GM10847 (cell line): Measurements from ENCODE around the gene AHCYL2.

Source experiments
- POLR2A ChIP-seq: IDR thresholded peaks from 2 replicates; pipeline ENCODE4 v1.6.1; 2011; ENCODE audit not compliant: insufficient read length; ENCODE audit errors: extremely low read depth

AHCYL2 gene

DNA sequence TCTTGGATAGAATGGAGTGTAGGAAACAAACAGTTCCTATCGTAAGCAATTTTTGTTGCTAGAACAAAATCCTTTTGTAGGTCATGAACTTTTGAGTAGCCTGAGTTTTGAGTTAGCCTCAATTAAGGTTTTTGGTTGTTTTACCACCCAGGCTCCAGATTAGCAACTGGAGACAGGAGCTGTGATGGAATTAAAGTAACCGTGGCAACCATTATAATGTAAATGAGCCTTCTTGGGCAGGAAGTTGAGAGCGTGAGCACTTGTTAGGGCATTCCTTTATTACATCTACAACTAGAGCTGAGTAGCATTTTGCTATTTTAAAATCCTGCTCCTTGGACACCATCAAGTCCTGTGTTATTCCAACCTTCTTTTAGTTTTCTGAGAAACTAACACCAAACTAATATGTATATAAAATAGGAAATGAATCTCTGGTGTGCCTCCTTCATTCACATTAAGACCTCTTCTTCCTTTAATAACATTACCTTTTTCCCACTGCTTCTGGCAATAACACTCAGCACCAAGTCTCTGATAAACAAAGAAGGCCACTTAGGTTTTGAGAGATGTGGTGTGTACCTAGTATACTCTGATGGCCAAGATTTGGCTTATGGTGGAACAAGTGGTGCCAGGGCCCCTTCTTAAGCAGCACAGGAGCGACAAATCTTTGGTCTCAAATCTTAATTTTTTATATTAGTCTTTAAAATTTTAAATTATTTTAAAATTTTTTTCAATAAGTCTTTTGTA lies 34.0 kb downstream of the AHCYL2 start:
- no peak for TF ChIP-seq POLR2A

DNA sequence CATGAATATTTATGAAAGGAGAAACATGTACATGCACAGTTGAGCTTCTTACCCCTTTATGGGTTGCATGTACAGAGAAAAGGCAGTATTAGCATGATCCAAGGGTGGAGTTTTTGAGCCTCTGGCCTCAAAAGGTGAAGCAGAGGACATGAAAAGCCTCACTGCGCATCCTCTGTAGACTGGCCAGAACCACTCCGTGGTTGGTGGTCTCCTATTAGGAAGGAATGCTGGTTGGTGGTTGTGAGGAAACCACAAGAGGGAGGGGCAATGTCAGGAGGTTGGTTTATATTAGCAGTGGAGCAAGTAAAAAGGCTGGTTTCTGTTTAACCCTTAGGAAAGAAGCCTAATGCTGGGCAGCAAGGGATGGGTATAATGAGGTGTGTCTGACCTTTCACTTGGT lies 37.5 kb downstream of the AHCYL2 start:
- TF ChIP-seq POLR2A: no peak

DNA sequence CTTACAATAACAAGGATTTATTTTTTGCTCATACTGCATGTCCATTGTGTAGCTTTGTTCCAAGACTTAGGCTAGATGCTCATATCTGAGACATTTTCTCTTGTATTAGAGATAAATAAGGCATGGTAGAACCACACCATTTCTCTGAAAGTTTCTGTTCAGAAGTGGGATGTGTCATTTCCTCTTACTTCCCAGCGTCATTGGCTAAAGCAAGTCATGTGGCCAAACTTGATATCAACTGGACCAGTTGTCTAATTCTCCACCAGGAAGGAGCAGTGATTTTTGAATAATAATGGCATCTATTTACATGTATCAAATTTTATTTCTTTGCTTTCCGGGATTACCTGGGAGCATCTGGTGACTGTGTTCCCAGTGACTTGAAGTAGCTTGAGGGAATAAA lies 38.3 kb downstream of the AHCYL2 start:
- TF ChIP-seq POLR2A: no peak

DNA sequence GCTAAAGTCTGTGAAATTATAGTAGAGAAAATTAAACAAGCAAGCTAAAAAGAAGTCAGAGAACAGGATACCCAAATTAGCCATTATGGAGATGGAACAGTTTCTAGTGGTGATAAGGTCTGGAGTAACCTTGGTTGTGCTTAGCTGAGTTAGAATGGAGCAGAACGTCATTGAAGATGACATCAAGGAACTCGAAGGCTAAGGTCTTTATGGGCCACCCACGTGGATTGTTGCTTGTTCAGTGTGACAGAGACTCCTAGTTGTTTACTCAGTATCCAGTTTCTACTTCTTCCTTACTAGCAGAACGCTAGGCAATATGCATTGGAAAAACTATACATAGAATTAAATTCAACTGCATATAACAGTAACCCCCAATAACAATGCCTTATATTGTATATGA lies 39.7 kb downstream of the AHCYL2 start:
- TF ChIP-seq POLR2A: no peak

DNA sequence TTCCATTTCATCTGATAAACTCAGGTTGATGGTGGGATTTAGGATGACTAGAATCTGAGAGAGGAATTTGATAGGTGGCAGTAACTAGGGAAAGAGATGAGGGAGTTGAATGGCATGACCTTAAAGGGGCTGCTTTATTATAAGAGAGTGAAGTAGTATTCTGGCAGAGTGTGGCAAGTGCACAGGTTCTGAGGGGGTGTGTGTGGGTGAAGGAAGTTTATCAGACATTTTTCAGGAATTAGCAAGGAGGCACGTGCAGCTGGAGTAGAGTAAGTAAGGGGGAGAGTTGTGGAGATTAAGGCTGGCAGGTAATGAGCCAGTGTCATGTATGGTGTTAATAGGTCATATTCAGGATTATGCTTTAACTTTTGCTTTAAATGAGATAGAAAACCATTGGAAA lies 40.5 kb downstream of the AHCYL2 start:
- no peak for TF ChIP-seq POLR2A

DNA sequence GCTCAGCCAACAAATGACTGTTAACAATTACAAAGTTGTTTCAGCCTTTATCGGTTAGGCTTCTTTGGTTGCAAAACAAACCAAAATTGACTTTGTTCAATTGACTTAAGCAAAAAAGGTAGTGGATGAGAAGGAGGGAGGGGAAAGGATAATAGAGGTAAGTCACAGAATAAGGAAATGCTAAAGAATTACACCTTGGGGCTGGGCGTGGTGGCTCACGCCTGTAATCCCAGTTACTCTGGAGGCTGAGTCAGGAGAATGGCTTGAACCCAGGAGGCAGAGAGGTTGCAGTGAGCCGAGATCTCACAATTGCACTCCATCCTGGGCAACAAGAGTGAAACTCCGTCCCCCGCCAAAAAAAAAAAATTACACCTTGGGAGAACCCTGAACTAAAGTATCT lies 41.4 kb downstream of the AHCYL2 start:
- no peak for TF ChIP-seq POLR2A

DNA sequence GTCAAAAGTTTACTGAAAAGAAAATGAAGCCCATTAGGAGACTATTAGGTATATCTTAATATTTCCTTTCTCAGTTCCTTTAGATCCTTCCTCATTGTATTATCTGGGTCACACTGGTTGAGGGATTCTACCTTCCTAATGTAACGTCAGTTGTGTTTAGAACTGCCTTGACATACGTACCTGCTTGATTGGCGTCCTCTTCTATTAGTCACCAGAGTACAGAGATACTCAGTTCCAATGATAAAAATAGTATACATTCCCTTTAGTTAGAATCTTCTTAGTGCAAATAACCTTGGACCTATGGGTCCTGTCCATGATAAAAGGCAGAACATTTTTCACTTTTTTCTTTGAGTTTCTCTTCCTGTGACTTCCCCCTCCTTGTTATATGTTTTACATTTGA lies 45.2 kb downstream of the AHCYL2 start:
- TF ChIP-seq POLR2A: no peak

DNA sequence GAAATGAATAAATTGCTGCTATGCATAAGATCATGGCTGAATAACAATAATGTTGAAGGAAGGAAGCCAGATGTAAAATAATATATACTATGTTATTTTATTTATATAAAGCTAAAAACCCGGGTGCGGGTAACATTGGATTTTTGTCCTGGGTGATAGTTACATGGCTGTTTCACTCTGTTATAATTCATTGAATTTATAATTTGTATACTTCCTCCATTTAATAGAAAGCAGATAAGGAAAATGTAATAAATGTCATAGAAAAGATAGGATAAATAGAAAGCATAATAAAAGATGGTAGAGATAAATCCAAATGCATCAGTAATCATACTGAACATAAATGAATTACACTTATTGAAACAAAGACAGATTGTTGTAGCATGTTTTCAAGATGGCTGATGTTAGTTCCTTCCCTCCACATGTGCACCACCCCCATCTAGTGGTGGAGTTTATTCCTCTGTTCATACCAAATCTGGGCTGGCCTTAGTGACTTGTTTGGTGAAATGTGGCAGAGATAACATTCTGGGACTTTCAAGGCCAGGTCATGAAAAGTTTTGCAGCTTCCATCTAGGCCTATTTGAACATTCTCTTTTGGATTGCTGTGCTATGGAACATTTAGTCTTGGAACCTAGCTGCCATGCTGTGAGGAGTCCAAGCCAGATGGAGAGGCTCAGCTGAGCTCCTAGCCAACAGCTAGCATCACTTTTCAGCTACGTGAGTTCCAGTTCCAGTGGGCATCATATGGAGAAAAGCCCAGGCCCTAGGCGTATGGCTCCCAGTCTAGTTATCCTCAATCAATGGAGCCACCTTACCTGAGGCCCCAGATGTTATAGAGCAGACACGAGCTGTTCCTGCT lies 46.9 kb downstream of the AHCYL2 start:
- no peak for TF ChIP-seq POLR2A

DNA sequence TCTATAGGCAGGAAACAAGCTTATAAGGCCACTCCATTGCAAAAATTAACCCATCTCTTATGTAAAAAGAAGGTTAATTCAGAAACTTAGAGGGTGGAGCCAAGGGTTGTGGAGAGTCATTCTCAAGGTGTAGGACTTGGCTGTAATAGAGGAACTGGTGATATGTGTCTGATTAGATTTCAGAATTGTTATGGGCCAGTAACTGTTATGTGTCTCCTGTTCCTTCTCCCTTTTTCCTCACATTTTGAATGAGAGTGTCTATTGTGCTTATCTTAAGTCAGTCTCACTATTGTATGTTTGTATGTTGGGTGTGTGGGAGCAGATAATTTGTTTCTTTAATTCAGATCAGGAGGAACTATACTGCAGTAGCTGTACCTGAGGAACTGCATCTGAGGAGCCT lies 49.1 kb downstream of the AHCYL2 start:
- no peak for TF ChIP-seq POLR2A

DNA sequence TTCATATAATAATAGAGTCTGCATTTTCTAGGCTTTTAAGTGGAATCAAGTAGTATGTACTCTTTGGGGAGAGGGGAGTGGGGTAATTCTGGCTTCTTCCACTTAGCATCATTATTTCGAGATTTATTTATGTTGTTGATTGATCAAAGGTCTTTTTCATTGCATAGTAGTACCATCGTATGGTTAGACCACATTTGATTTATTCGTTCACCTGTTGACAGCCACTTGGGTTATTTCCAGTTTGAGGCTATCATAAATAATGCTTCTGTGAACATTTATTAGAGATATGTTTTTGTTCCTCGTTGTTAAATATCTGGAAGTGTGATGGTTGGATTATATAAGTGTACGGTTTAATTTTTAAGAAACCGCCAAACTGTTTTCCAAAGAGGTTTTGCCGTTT lies 52.8 kb downstream of the AHCYL2 start:
- TF ChIP-seq POLR2A: no peak

DNA sequence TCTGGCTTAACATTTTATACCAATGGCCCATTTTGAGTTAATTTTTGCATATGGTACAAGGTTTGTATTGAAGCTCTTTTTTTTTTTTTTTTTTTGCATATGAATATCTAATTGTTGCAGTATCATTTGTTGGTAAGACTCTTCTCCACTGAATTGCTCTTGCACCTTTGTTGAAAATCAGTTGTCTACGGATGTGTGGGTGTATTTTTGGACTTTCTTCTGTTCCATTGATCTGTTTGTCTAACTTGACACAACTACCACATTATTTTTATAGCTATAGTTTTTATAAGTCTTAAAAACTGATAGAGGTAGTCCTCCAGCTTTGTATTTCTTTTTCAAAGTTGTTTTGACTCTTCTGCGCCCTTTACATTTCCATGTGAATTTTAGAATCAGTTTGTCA lies 53.9 kb downstream of the AHCYL2 start:
- TF ChIP-seq POLR2A: no peak

DNA sequence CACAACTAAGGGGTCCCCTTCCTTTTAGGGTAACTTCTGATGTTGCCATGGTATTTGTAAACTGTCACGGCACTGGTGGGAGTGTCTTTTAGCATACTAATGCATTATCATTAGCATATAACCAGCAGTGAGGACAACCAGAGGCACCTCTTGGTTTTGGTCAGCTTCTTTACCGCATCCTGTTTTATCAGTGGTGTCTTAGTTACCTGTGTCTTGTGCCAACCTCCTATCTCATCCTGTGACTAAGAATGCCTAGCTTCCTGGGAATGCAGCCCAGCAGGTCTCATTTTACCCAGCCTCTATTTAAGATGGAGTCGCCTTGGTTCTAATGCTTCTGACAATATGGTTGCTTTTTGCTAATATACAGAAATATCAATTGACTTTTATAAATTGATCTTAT lies 54.9 kb downstream of the AHCYL2 start:
- no peak for TF ChIP-seq POLR2A

DNA sequence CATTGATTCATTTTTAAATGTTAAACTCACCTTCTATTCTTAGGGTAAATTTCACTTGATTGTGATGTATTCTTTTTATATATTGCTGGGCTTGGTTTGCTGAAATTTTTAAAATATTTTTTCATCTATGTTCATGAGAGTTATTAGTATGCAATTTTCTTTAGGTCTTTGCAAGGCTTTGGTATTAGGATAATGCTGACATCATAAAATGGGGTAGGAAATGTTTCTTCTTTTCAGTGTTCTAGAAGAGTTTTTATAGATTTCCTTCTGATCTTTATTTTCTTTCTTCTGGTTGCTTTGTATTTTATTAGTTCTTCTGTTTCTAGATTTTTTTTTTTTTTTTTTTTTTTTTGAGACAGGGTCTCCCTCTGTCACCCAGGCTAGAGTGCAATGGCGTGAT lies 56.3 kb downstream of the AHCYL2 start:
- TF ChIP-seq POLR2A: no peak

DNA sequence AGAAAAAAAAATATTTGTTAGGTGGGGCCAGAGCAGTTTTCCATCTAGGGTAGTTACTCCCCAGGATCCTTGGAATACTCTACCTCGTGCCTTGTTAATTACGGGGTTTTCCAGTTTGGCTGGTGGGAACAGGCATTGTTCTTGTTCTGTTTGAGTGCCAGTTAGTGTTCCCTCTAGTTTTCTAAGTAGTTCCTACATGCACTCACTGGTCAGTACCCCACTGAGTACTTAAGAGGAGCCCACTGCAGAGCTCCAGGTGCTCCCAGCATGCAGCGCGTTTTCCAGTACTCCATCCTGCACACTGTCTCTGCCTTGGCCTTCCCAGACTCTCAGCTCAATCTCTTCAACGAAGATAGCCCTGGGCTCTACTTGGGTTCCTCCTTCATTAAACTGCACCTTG lies 58.0 kb downstream of the AHCYL2 start:
- no peak for TF ChIP-seq POLR2A

DNA sequence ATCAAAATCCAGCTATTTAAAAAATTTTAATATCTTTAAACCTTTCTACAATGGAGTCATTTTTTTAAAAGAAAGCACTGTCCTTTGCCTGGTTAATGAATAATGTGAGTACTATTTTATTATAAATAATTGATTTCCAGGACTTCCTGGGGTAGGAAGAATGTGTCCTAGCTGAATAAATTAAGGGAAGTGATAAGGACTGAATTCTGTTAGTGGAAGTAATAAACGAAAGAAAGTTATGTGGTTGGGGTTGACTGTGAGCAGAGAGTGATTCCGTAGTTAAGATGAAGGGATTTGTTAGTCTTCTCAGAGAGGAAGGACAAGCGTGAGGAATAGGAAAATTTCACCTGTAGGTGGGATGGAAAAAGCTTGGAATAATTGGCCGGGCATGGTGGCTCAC lies 59.1 kb downstream of the AHCYL2 start:
- TF ChIP-seq POLR2A: no peak

DNA sequence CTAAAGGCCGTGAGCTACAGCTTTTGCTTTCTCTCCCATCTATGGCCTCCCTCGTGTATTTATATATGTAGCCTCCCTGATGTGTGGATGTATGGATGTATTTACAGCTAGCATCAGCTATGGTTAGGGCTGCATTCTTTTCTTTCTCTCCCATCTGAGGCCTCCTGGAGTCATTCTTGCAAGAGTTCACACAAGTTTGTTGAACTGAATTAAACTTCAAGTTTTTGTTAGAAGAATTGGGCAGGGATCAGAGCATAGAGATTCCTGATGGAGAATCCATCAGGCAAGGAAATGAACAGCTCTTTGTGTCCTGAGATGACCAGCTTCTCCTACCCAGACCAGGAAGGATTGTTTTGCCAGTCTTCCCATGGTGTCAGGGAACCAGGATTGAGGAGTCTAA lies 60.3 kb downstream of the AHCYL2 start:
- no peak for TF ChIP-seq POLR2A

DNA sequence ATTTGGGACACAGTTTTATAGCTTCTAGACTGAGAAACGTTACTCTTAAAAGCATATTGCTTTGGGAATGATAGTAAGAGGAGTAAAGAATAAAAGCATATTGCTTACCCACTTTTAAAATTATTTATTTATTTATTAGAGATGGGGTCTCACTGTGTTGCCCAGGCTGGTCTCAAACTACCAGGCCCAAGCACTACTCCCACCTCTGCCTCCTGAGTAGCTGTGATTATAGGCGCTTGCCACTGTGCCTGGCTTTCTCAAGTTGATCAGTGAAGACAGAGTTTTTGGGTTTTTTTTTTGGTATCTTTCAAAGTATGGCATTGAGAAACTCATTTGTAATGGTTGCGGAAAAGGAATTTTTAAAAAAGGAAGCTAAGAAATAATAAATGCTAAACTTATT lies 68.0 kb downstream of the AHCYL2 start:
- TF ChIP-seq POLR2A: no peak

DNA sequence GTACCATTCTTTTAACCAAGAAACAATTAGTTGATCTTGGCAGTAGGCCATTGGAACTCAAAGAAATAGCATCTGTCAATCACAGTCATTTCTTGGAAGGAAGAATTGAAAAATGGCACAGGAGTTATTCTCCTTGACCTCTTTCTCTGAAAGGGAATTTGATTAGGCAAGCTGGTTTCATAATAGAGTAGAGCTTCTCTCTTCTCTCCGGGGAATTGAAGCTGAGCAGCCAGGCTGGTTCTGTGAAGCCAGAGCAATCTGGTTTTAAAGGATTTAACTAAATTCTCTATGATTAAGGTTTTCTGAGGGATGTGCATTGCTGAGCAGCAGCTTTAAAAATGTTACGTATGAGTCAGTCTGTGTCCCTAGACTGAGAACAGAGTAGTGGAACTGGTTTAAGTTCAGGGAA lies 70.2 kb downstream of the AHCYL2 start:
- TF ChIP-seq POLR2A: no peak
